MCF 10A (cell line): ENCODE measurements around the gene TTR. TPM values are rescaled to one million over a fixed set of nuclear protein-coding genes. Genes with fewer than 3 reads are reported as not detected.

Experiments
- BruUV-seq: library from RNA; stranded (reverse); fragments of 400-500 nt; replicated peaks from 2 replicates; lab custom pipeline; 2021; lab: Mats Ljungman, UMichigan
- CTCF ChIA-PET: fragments of 300-600 bp; sonication (Branson Sonifier 250); formaldehyde crosslinking; extraction: SDS; loops from one replicate; lab custom pipeline; 2021; ENCODE audit warnings: antibody characterized with exemption, inconsistent platforms; lab: Yijun Ruan, JAX
- POLR2A ChIA-PET: fragments of 300-600, 350-650 bp; sonication (Branson Sonifier 250); formaldehyde crosslinking; extraction: SDS; loops from one replicate; lab custom pipeline; 2020; ENCODE audit warnings: antibody characterized with exemption, inconsistent platforms; lab: Yijun Ruan, JAX
- DNase-seq: peaks from one replicate; pipeline ENCODE4 v3.0.0-alpha.2; 2018; ENCODE audit not compliant: unreplicated experiment
- H3K27ac Mint-ChIP-seq: one replicate; pipeline ENCODE4 v1.8.0; 2022; ENCODE audit warnings: mild to moderate bottlenecking, low read depth, mixed read lengths; ENCODE audit not compliant: unreplicated experiment
- H3K27me3 Mint-ChIP-seq: one replicate; pipeline ENCODE4 v1.8.0; 2022; ENCODE audit warnings: mixed read lengths; ENCODE audit not compliant: insufficient read depth, unreplicated experiment
- H3K36me3 Mint-ChIP-seq: one replicate; pipeline ENCODE4 v1.8.0; 2022; ENCODE audit warnings: mild to moderate bottlenecking, moderate library complexity, mixed read lengths; ENCODE audit not compliant: insufficient read depth, unreplicated experiment
- H3K4me1 Mint-ChIP-seq: one replicate; pipeline ENCODE4 v1.8.0; 2022; ENCODE audit warnings: mixed read lengths; ENCODE audit not compliant: insufficient read depth, unreplicated experiment
- H3K4me3 Mint-ChIP-seq: one replicate; pipeline ENCODE4 v1.8.0; 2022; ENCODE audit warnings: mild to moderate bottlenecking, moderate library complexity, mixed read lengths; ENCODE audit not compliant: unreplicated experiment
- H3K9me3 Mint-ChIP-seq: one replicate; pipeline ENCODE4 v1.8.0; 2022; ENCODE audit warnings: mixed read lengths; ENCODE audit not compliant: unreplicated experiment
- CTCF ChIP-seq: fragments of 200-600 bp; IDR thresholded peaks from one replicate; pipeline ENCODE4 v1.8.0; 2022; ENCODE audit warnings: antibody characterized with exemption, mild to moderate bottlenecking; ENCODE audit not compliant: unreplicated experiment
- intact Hi-C: fragments of 100-400 bp; cut with micrococcal nuclease; formaldehyde crosslinking; loops from 2 replicates; pipeline ENCODE4 v1.14.1; 2022
- total RNA-seq: library from RNA; stranded (reverse); gene quantifications from 2 replicates; pipeline ENCODE4 v1.2.3, GENCODE V29; 2022

The TTR gene
- total RNA-seq, 1 experiment from 2014 or later: not detected

- ChIA-PET CTCF (interaction anchor here (0.6 to 2.5 kb wide), 4 partner anchors 9 to 307 kb away, joined by 3 to 12 read pairs (median 4); no protein-coding TSS in a partner anchor), POLR2A (no interaction called here)
- no peak for TF ChIP-seq CTCF
- no peaks in the 10 kb centered on the region for H3K4me1 Mint-ChIP-seq
- H3K4me3 Mint-ChIP-seq: no peak overlapping the region
- H3K27ac Mint-ChIP-seq: no peak overlapping the region
- BruUV-seq: no TSS peak
- intact Hi-C loops: loop anchor here (5.0 kb wide), 1 partner anchor 245 kb away; no protein-coding TSS in a partner anchor
- no peaks in the 10 kb centered on the region for H3K36me3 Mint-ChIP-seq
- H3K27me3 Mint-ChIP-seq: no peaks in the 10 kb centered on the region
- H3K9me3 Mint-ChIP-seq: no peaks in the 10 kb centered on the region
- no peak for DNase-seq
These were observed 19.3 kb upstream of the TTR start for GRCh38 chr18:31572368-31572767.

GRCh38 chr18:31573051-31573450 is 18.6 kb upstream of the TTR start:
- ChIA-PET POLR2A (no interaction called here), CTCF (interaction anchor here (0.7 to 2.5 kb wide), 6 partner anchors 10 to 375 kb away, joined by 3 to 12 read pairs (median 4); no protein-coding TSS in a partner anchor)
- Mint-ChIP-seq H3K9me3 (no peaks in the 10 kb centered on the region), H3K4me1 (no peaks in the 10 kb centered on the region), H3K27me3 (no peaks in the 10 kb centered on the region), H3K4me3 (no peak overlapping the region), H3K27ac (no peak overlapping the region), H3K36me3 (no peaks in the 10 kb centered on the region)
- BruUV-seq: no TSS peak
- no peak for DNase-seq
- no peak for TF ChIP-seq CTCF
- intact Hi-C loops: loop anchor here (5.0 kb wide), 1 partner anchor 244 kb away; no protein-coding TSS in a partner anchor

- no peak for DNase-seq
- CTCF ChIA-PET: interaction anchor here (0.7 to 2.5 kb wide), 4 partner anchors 10 to 589 kb away, joined by 3 to 12 read pairs (median 4); no protein-coding TSS in a partner anchor
These were observed 17.3 kb upstream of the TTR start for GRCh38 chr18:31574359-31574758.

More at GRCh38 chr18:31574359-31574758, 17.3 kb upstream of the TTR start:
- intact Hi-C loops: loop anchor here (5.0 kb wide), 1 partner anchor 243 kb away; no protein-coding TSS in a partner anchor
- BruUV-seq: no TSS peak
- no peak overlapping the region for H3K27ac Mint-ChIP-seq
- H3K4me1 Mint-ChIP-seq: no peaks in the 10 kb centered on the region
- TF ChIP-seq CTCF: no peak
- H3K36me3 Mint-ChIP-seq: no peaks in the 10 kb centered on the region
- no peaks in the 10 kb centered on the region for H3K27me3 Mint-ChIP-seq
- POLR2A ChIA-PET: no interaction called here
- no peaks in the 10 kb centered on the region for H3K9me3 Mint-ChIP-seq
- no peak overlapping the region for H3K4me3 Mint-ChIP-seq
